Astrocyte (in vitro differentiated cells and primary cell): Measurements from ENCODE around the gene ZBBX. TPM values are rescaled to one million over a fixed set of nuclear protein-coding genes. Genes with fewer than 3 reads are reported as not detected.

Source experiments
- DNase-seq: peaks from one replicate; pipeline ENCODE4 v3.0.0-alpha.2; 2010; ENCODE audit warnings: low read depth
- FAIRE-seq: peaks from 2 replicates; lab custom pipeline; 2011; peaks lifted over from hg19 to GRCh38; lab: Jason Lieb, UNC
- H2AFZ ChIP-seq: 2 replicates; pipeline ENCODE4 v1.6.0; 2012; ENCODE audit warnings: low read depth, low read length, inconsistent platforms
- H3K27ac ChIP-seq: 2 replicates; pipeline ENCODE4 v1.5.1; 2011; ENCODE audit warnings: low read depth, low read length, inconsistent platforms
- H3K27me3 ChIP-seq: 2 replicates; pipeline ENCODE4 v1.6.0; 2011; ENCODE audit warnings: low read length, inconsistent platforms; ENCODE audit not compliant: insufficient read depth
- H3K36me3 ChIP-seq: 2 replicates; pipeline ENCODE4 v1.5.1; 2011; ENCODE audit warnings: low read length, inconsistent platforms; ENCODE audit not compliant: insufficient read depth
- H3K4me1 ChIP-seq: 2 replicates; pipeline ENCODE4 v1.5.1; 2011; ENCODE audit warnings: low read length, inconsistent platforms; ENCODE audit not compliant: insufficient read depth
- H3K4me2 ChIP-seq: 2 replicates; pipeline ENCODE4 v1.6.0; 2012; ENCODE audit warnings: low read length, inconsistent platforms
- H3K4me3 ChIP-seq: 2 replicates; pipeline ENCODE4 v1.5.1; 2011; ENCODE audit warnings: low read depth, mild to moderate bottlenecking, low read length, inconsistent platforms; ENCODE audit not compliant: insufficient read depth
- H3K79me2 ChIP-seq: 2 replicates; pipeline ENCODE4 v1.6.0; 2012; ENCODE audit warnings: mild to moderate bottlenecking, low read length, inconsistent platforms; ENCODE audit not compliant: insufficient read depth
- H3K9ac ChIP-seq: 2 replicates; pipeline ENCODE4 v1.6.0; 2012; ENCODE audit warnings: mild to moderate bottlenecking, low read length, inconsistent platforms
- H3K9me3 ChIP-seq: 2 replicates; pipeline ENCODE4 v1.5.1; 2012; ENCODE audit warnings: low read depth, mild to moderate bottlenecking, low read length, inconsistent platforms; ENCODE audit not compliant: insufficient read depth
- H4K20me1 ChIP-seq: 2 replicates; pipeline ENCODE4 v1.6.0; 2012; ENCODE audit warnings: low read length, inconsistent platforms; ENCODE audit not compliant: insufficient read depth
- H3K27ac Mint-ChIP-seq: one replicate; pipeline ENCODE4 v1.8.0; 2021; ENCODE audit warnings: mild to moderate bottlenecking, mixed read lengths; ENCODE audit not compliant: unreplicated experiment
- H3K27me3 Mint-ChIP-seq: one replicate; pipeline ENCODE4 v1.8.0; 2021; ENCODE audit warnings: low read depth, mixed read lengths; ENCODE audit not compliant: unreplicated experiment
- H3K36me3 Mint-ChIP-seq: one replicate; pipeline ENCODE4 v1.8.0; 2021; ENCODE audit warnings: low read depth, mixed read lengths; ENCODE audit not compliant: unreplicated experiment
- H3K4me1 Mint-ChIP-seq: one replicate; pipeline ENCODE4 v1.8.0; 2021; ENCODE audit warnings: low read depth, mixed read lengths; ENCODE audit not compliant: unreplicated experiment
- H3K4me3 Mint-ChIP-seq: one replicate; pipeline ENCODE4 v1.8.0; 2021; ENCODE audit warnings: mild to moderate bottlenecking, moderate library complexity, mixed read lengths; ENCODE audit not compliant: unreplicated experiment
- H3K9me3 Mint-ChIP-seq: one replicate; pipeline ENCODE4 v1.8.0; 2021; ENCODE audit warnings: mild to moderate bottlenecking, mixed read lengths; ENCODE audit not compliant: unreplicated experiment
- EZH2 ChIP-seq: IDR thresholded peaks from 2 replicates; pipeline ENCODE4 v1.6.1; 2012; ENCODE audit warnings: mild to moderate bottlenecking, low read length, inconsistent platforms; ENCODE audit not compliant: insufficient read depth
- total RNA-seq: library from RNA; stranded (reverse); gene quantifications from 2 replicates; pipeline ENCODE4 v1.2.1, GENCODE V29; 2021
- TF ChIP-seq, protein P1 (sequence below): IDR thresholded peaks from 2 replicates; pipeline ENCODE4 v1.5.1; 2011; ENCODE audit warnings: low read depth, mild to moderate bottlenecking, inconsistent platforms, low read length, moderate library complexity; ENCODE audit not compliant: insufficient read depth

ZBBX gene
- total RNA-seq, 1 donor from 2014 or later = 1.3 TPM

GRCh38 chr3:167409611-167410010 is 29.5 kb upstream of the ZBBX start:
- Histone ChIP-seq H2AFZ (no peak overlapping the region), H3K27ac (no peak overlapping the region), H3K27me3 (no peaks in the 10 kb centered on the region), H4K20me1 (no peaks in the 10 kb centered on the region), H3K4me2 (no peak overlapping the region), H3K4me1 (no peaks in the 10 kb centered on the region), H3K79me2 (no peaks in the 10 kb centered on the region), H3K36me3 (no peaks in the 10 kb centered on the region), H3K9ac (no peak overlapping the region), H3K4me3 (no peak overlapping the region), H3K9me3 (no peaks in the 10 kb centered on the region)
- no peaks in the 10 kb centered on the region for H3K27me3 Mint-ChIP-seq
- no peaks in the 10 kb centered on the region for H3K4me1 Mint-ChIP-seq
- H3K27ac Mint-ChIP-seq = no peak overlapping the region
- no peak overlapping the region for H3K4me3 Mint-ChIP-seq
- no peaks in the 10 kb centered on the region for H3K36me3 Mint-ChIP-seq
- TF ChIP-seq EZH2 = no peak
- TF ChIP-seq, protein P1, sequence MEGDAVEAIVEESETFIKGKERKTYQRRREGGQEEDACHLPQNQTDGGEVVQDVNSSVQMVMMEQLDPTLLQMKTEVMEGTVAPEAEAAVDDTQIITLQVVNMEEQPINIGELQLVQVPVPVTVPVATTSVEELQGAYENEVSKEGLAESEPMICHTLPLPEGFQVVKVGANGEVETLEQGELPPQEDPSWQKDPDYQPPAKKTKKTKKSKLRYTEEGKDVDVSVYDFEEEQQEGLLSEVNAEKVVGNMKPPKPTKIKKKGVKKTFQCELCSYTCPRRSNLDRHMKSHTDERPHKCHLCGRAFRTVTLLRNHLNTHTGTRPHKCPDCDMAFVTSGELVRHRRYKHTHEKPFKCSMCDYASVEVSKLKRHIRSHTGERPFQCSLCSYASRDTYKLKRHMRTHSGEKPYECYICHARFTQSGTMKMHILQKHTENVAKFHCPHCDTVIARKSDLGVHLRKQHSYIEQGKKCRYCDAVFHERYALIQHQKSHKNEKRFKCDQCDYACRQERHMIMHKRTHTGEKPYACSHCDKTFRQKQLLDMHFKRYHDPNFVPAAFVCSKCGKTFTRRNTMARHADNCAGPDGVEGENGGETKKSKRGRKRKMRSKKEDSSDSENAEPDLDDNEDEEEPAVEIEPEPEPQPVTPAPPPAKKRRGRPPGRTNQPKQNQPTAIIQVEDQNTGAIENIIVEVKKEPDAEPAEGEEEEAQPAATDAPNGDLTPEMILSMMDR = no peak
- no peak for FAIRE-seq
- no peak for DNase-seq
- no peaks in the 10 kb centered on the region for H3K9me3 Mint-ChIP-seq

DNA sequence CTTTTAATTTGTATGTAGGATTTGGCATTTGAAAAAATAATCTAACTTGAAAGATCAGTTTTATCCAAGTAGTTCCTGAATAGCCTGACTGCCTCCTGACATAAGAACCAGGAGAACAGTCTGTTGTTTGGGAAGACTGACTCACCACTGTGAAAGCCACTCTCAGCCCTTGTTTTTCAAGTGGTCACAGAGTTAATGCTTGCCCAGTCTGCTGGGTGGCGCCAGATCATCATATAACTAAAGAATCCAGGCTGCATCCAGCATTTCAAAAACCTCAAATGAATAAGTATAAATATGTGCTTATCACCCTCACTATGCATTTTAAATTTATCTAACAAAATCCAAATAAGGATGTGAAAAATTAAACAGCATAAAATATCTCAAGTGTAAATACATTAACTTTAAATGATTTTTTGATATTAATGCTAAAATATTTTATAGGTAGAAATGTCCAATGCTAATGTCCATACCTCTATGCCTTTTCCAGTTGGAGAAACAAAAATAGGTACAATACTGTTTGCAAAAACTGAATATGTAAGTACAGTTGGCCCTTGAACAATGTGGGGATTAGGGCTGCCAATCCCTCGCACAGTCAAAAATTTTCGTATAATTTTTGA is 26.9 kb upstream of the ZBBX start:
- Mint-ChIP-seq H3K36me3 (no peaks in the 10 kb centered on the region), H3K9me3 (no peaks in the 10 kb centered on the region), H3K4me1 (no peaks in the 10 kb centered on the region), H3K4me3 (no peak overlapping the region), H3K27me3 (no peaks in the 10 kb centered on the region), H3K27ac (no peak overlapping the region)
- H3K27ac ChIP-seq = no peak overlapping the region
- H3K27me3 ChIP-seq = no peaks in the 10 kb centered on the region
- TF ChIP-seq EZH2 = no peak
- TF ChIP-seq, protein P1 = peak; percentile 62
- no peak overlapping the region for H3K4me2 ChIP-seq
- H3K4me3 ChIP-seq = no peak overlapping the region
- H2AFZ ChIP-seq = no peak overlapping the region
- FAIRE-seq (no peak), DNase-seq (peak; percentile 67)
- H3K36me3 ChIP-seq = no peaks in the 10 kb centered on the region
- no peaks in the 10 kb centered on the region for H3K9me3 ChIP-seq
- H3K79me2 ChIP-seq = no peaks in the 10 kb centered on the region
- H3K4me1 ChIP-seq = no peaks in the 10 kb centered on the region
- no peaks in the 10 kb centered on the region for H4K20me1 ChIP-seq
- H3K9ac ChIP-seq = no peak overlapping the region

DNA sequence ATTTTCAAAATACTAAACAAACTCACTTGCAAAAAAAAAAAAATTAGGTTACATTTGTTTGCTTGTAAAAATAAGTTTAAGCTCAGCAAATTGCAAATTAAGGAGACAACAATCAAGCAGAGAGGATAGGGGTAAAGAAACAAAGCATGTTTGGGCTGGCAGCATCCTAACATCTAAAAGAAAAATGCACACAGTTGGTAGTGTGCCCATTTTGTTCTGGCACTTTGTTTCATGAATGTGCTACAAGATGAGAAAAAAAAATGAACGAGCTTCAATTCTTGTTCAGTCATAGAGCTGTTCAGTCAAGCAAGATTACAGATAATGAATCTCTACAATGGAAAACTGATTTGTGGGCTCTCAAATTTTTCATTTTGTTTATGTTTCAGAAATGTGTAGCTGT is 17.7 kb upstream of the ZBBX start:
- H3K36me3 ChIP-seq = no peaks in the 10 kb centered on the region
- no peak overlapping the region for H3K4me3 ChIP-seq
- no peak for FAIRE-seq
- no peaks in the 10 kb centered on the region for H4K20me1 ChIP-seq
- no peaks in the 10 kb centered on the region for H3K79me2 ChIP-seq
- H3K9me3 ChIP-seq = no peaks in the 10 kb centered on the region
- no peak overlapping the region for H3K4me2 ChIP-seq
- Mint-ChIP-seq H3K9me3 (no peaks in the 10 kb centered on the region), H3K27ac (no peak overlapping the region), H3K4me3 (no peak overlapping the region), H3K27me3 (no peaks in the 10 kb centered on the region), H3K4me1 (no peaks in the 10 kb centered on the region), H3K36me3 (no peaks in the 10 kb centered on the region)
- H3K9ac ChIP-seq = no peak overlapping the region
- TF ChIP-seq, protein P1 = no peak
- no peak for TF ChIP-seq EZH2
- no peak overlapping the region for H3K27ac ChIP-seq
- no peaks in the 10 kb centered on the region for H3K4me1 ChIP-seq
- no peaks in the 10 kb centered on the region for H3K27me3 ChIP-seq
- DNase-seq = no peak
- no peak overlapping the region for H2AFZ ChIP-seq
